ENCODE results near the gene CNTN4.

CNTN4 gene

GRCh38 chr3:2659896-2660295, 561.2 kb downstream of the CNTN4 start:
- Histone ChIP-seq H3K4me1 (ENCODE audit: control insufficient read depth, insufficient read depth, low read length) (peaks cover 15% of the 10 kb centered on the region), H3K4me3 (ENCODE audit: low read depth, low read length) (no peak overlapping the region), H3K9me3 (ENCODE audit: control insufficient read depth, insufficient read depth, low read length) (no peaks in the 10 kb centered on the region), H3K27me3 (ENCODE audit: control insufficient read depth, insufficient read depth, low read length) (no peaks in the 10 kb centered on the region), H3K9ac (ENCODE audit: low read depth, low read length) (no peak overlapping the region), H3K36me3 (ENCODE audit: control insufficient read depth, insufficient read depth, low read length) (no peaks in the 10 kb centered on the region)

GRCh38 chr3:2661078-2661477, 562.4 kb downstream of the CNTN4 start:
- Histone ChIP-seq H3K36me3 (ENCODE audit: control insufficient read depth, insufficient read depth, low read length) (no peaks in the 10 kb centered on the region), H3K27me3 (ENCODE audit: control insufficient read depth, insufficient read depth, low read length) (no peaks in the 10 kb centered on the region), H3K4me1 (ENCODE audit: control insufficient read depth, insufficient read depth, low read length) (peaks cover 7% of the 10 kb centered on the region), H3K9ac (ENCODE audit: low read depth, low read length) (no peak overlapping the region), H3K4me3 (ENCODE audit: low read depth, low read length) (no peak overlapping the region), H3K9me3 (ENCODE audit: control insufficient read depth, insufficient read depth, low read length) (no peaks in the 10 kb centered on the region)

- no peaks in the 10 kb centered on the region for H3K27me3 ChIP-seq (ENCODE audit: control insufficient read depth, insufficient read depth, low read length)
- no peak overlapping the region for H3K4me3 ChIP-seq (ENCODE audit: low read depth, low read length)
- H3K9ac ChIP-seq (ENCODE audit: low read depth, low read length): no peak overlapping the region
- H3K4me1 ChIP-seq (ENCODE audit: control insufficient read depth, insufficient read depth, low read length): no peaks in the 10 kb centered on the region
- H3K9me3 ChIP-seq (ENCODE audit: control insufficient read depth, insufficient read depth, low read length): no peaks in the 10 kb centered on the region
- H3K36me3 ChIP-seq (ENCODE audit: control insufficient read depth, insufficient read depth, low read length): no peaks in the 10 kb centered on the region
Measured at GRCh38 chr3:2677501-2677900, 578.8 kb downstream of the CNTN4 start.

- no peak overlapping the region for H3K9ac ChIP-seq (ENCODE audit: low read depth, low read length)
Measured at GRCh38 chr3:2680236-2680635, 581.6 kb downstream of the CNTN4 start.

GRCh38 chr3:2684046-2684445, 585.4 kb downstream of the CNTN4 start:
- Histone ChIP-seq H3K4me1 (ENCODE audit: control insufficient read depth, insufficient read depth, low read length) (peaks cover 25% of the 10 kb centered on the region), H3K36me3 (ENCODE audit: control insufficient read depth, insufficient read depth, low read length) (no peaks in the 10 kb centered on the region), H3K9ac (ENCODE audit: low read depth, low read length) (no peak overlapping the region), H3K27me3 (ENCODE audit: control insufficient read depth, insufficient read depth, low read length) (no peaks in the 10 kb centered on the region), H3K4me3 (ENCODE audit: low read depth, low read length) (no peak overlapping the region), H3K9me3 (ENCODE audit: control insufficient read depth, insufficient read depth, low read length) (no peaks in the 10 kb centered on the region)

More at GRCh38 chr3:2680236-2680635, 581.6 kb downstream of the CNTN4 start:
- H3K27me3 ChIP-seq (ENCODE audit: control insufficient read depth, insufficient read depth, low read length): no peaks in the 10 kb centered on the region
- H3K36me3 ChIP-seq (ENCODE audit: control insufficient read depth, insufficient read depth, low read length): no peaks in the 10 kb centered on the region
- no peak overlapping the region for H3K4me3 ChIP-seq (ENCODE audit: low read depth, low read length)
- peaks cover 9% of the 10 kb centered on the region for H3K4me1 ChIP-seq (ENCODE audit: control insufficient read depth, insufficient read depth, low read length)
- H3K9me3 ChIP-seq (ENCODE audit: control insufficient read depth, insufficient read depth, low read length): no peaks in the 10 kb centered on the region

- Histone ChIP-seq H3K36me3 (ENCODE audit: control insufficient read depth, insufficient read depth, low read length) (no peaks in the 10 kb centered on the region), H3K27me3 (ENCODE audit: control insufficient read depth, insufficient read depth, low read length) (no peaks in the 10 kb centered on the region), H3K4me1 (ENCODE audit: control insufficient read depth, insufficient read depth, low read length) (peaks cover 31% of the 10 kb centered on the region), H3K9me3 (ENCODE audit: control insufficient read depth, insufficient read depth, low read length) (no peaks in the 10 kb centered on the region), H3K9ac (ENCODE audit: low read depth, low read length) (no peak overlapping the region), H3K4me3 (ENCODE audit: low read depth, low read length) (no peak overlapping the region)
Measured at GRCh38 chr3:2686816-2687502, 588.3 kb downstream of the CNTN4 start.

GRCh38 chr3:2697589-2697988, 598.9 kb downstream of the CNTN4 start:
- no peak overlapping the region for H3K4me3 ChIP-seq (ENCODE audit: low read depth, low read length)
- H3K4me1 ChIP-seq (ENCODE audit: control insufficient read depth, insufficient read depth, low read length): no peaks in the 10 kb centered on the region
- no peaks in the 10 kb centered on the region for H3K9me3 ChIP-seq (ENCODE audit: control insufficient read depth, insufficient read depth, low read length)
- H3K36me3 ChIP-seq (ENCODE audit: control insufficient read depth, insufficient read depth, low read length): no peaks in the 10 kb centered on the region
- H3K9ac ChIP-seq (ENCODE audit: low read depth, low read length): no peak overlapping the region
- no peaks in the 10 kb centered on the region for H3K27me3 ChIP-seq (ENCODE audit: control insufficient read depth, insufficient read depth, low read length)

GRCh38 chr3:2701471-2701870, 602.8 kb downstream of the CNTN4 start:
- Histone ChIP-seq H3K9me3 (ENCODE audit: control insufficient read depth, insufficient read depth, low read length) (no peaks in the 10 kb centered on the region), H3K27me3 (ENCODE audit: control insufficient read depth, insufficient read depth, low read length) (no peaks in the 10 kb centered on the region), H3K4me1 (ENCODE audit: control insufficient read depth, insufficient read depth, low read length) (no peaks in the 10 kb centered on the region), H3K9ac (ENCODE audit: low read depth, low read length) (no peak overlapping the region), H3K36me3 (ENCODE audit: control insufficient read depth, insufficient read depth, low read length) (no peaks in the 10 kb centered on the region), H3K4me3 (ENCODE audit: low read depth, low read length) (no peak overlapping the region)

- no peak overlapping the region for H3K9ac ChIP-seq (ENCODE audit: low read depth, low read length)
- H3K4me1 ChIP-seq (ENCODE audit: control insufficient read depth, insufficient read depth, low read length): no peaks in the 10 kb centered on the region
- no peaks in the 10 kb centered on the region for H3K36me3 ChIP-seq (ENCODE audit: control insufficient read depth, insufficient read depth, low read length)
- H3K27me3 ChIP-seq (ENCODE audit: control insufficient read depth, insufficient read depth, low read length): no peaks in the 10 kb centered on the region
- no peaks in the 10 kb centered on the region for H3K9me3 ChIP-seq (ENCODE audit: control insufficient read depth, insufficient read depth, low read length)
- H3K4me3 ChIP-seq (ENCODE audit: low read depth, low read length): no peak overlapping the region
Measured at GRCh38 chr3:2706144-2706835, 607.6 kb downstream of the CNTN4 start.

GRCh38 chr3:2706836-2707210, 608.2 kb downstream of the CNTN4 start:
- no peak overlapping the region for H3K4me3 ChIP-seq (ENCODE audit: low read depth, low read length)
- no peaks in the 10 kb centered on the region for H3K9me3 ChIP-seq (ENCODE audit: control insufficient read depth, insufficient read depth, low read length)
- no peak overlapping the region for H3K9ac ChIP-seq (ENCODE audit: low read depth, low read length)
- H3K36me3 ChIP-seq (ENCODE audit: control insufficient read depth, insufficient read depth, low read length): no peaks in the 10 kb centered on the region
- no peaks in the 10 kb centered on the region for H3K4me1 ChIP-seq (ENCODE audit: control insufficient read depth, insufficient read depth, low read length)
- H3K27me3 ChIP-seq (ENCODE audit: control insufficient read depth, insufficient read depth, low read length): no peaks in the 10 kb centered on the region

GRCh38 chr3:2711081-2711480, 612.4 kb downstream of the CNTN4 start:
- Histone ChIP-seq H3K9ac (ENCODE audit: low read depth, low read length) (no peak overlapping the region), H3K9me3 (ENCODE audit: control insufficient read depth, insufficient read depth, low read length) (no peaks in the 10 kb centered on the region), H3K4me1 (ENCODE audit: control insufficient read depth, insufficient read depth, low read length) (no peaks in the 10 kb centered on the region), H3K36me3 (ENCODE audit: control insufficient read depth, insufficient read depth, low read length) (no peaks in the 10 kb centered on the region), H3K27me3 (ENCODE audit: control insufficient read depth, insufficient read depth, low read length) (no peaks in the 10 kb centered on the region), H3K4me3 (ENCODE audit: low read depth, low read length) (no peak overlapping the region)

- no peak overlapping the region for H3K9ac ChIP-seq (ENCODE audit: low read depth, low read length)
- H3K9me3 ChIP-seq (ENCODE audit: control insufficient read depth, insufficient read depth, low read length): no peaks in the 10 kb centered on the region
- H3K36me3 ChIP-seq (ENCODE audit: control insufficient read depth, insufficient read depth, low read length): no peaks in the 10 kb centered on the region
- H3K4me1 ChIP-seq (ENCODE audit: control insufficient read depth, insufficient read depth, low read length): no peaks in the 10 kb centered on the region
- H3K27me3 ChIP-seq (ENCODE audit: control insufficient read depth, insufficient read depth, low read length): no peaks in the 10 kb centered on the region
- H3K4me3 ChIP-seq (ENCODE audit: low read depth, low read length): no peak overlapping the region
Measured at GRCh38 chr3:2713923-2714322, 615.3 kb downstream of the CNTN4 start.
